Measurements from ENCODE around the gene SPNS1.
"Not testable (repeated sequence)": the region's sequence is repeated elsewhere in the genome, so short reads cannot be mapped to it uniquely, and the experiment has no call there.

SPNS1 gene

GRCh38 chr16:28951410-28951943, 23.1 kb upstream of the SPNS1 start:
- no peak for DNase-seq (ENCODE audit: low read depth, low spot score)

DNA sequence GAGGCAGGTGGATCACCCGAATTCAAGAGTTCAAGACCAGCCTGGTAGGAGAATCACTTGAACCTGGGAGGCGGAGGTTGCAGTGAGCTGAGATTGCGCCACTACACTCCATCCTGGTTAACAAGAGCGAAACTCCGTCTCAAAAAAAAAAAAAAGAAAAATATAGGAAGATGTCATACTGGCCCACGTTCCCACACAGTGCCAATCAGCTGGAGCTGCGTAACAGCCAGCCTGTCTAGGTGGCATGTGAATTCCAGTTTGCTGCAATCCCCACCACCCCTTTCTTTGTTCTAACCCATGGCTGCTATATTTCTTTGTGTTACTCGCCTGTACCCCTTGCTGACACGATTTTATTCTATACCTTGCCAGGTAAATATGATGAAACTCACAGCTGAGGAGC, 16.4 kb upstream of the SPNS1 start:
- no peak for DNase-seq (ENCODE audit: low read depth, low spot score)

DNA sequence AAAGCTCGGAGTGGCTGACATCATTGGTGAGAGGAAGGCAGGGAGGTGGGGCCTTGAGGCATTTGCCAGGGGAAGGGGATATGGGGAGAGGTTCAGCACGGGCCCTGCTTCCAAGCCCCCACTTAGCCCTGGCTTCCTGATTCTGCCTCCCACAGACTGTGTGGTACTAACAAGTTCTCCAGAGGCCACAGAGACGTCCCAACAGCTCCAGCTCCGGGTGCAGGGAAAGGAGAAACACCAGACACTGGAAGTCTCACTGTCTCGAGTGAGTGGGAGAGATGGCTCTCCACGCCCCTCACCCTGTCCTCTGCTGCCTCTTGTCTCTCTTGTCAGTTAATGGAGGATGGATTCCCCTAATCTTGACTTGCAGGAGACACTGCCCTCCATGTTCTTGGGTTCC, 15.7 kb upstream of the SPNS1 start:
- no peak for DNase-seq (ENCODE audit: low read depth, low spot score)

DNA sequence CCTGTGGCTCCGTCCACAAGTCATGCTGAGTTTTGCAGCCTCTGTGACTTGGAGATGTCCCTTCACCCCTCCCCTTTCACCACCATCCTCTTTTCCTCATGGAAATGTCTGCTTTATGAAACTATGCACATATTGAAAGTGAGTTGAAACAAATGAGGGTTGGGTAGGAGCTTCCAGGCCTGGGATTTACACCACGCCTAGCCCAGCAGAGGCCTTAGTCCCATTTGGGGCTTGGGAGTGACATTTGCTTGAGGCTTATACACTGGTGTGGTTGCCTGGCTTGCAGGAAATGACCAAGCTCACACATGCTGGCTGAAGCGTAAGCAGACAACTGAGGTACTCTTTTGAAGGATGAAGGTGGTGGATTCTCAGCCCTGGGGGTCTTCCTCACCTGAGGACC, 10.5 kb upstream of the SPNS1 start:
- no peak for DNase-seq (ENCODE audit: low read depth, low spot score)

DNA sequence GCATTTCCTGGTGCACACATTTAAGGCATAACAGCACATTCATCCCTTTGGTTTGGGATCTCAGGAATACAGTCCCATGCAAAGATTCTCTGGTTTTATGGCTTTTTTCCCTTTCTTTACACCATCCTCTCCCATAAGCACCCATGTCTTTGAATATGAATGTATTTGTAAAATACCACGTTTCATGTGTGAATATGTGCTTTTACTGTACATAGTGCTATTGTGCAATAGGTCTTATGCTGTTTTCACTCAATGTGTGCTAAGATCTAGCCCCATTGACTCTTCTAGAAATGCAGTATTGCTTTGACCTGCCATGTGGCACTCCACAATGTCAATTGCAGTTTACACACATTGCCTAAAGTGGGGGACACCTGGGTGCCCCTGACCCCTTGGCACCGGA, 10.1 kb upstream of the SPNS1 start:
- no peak for DNase-seq (ENCODE audit: low read depth, low spot score)

DNA sequence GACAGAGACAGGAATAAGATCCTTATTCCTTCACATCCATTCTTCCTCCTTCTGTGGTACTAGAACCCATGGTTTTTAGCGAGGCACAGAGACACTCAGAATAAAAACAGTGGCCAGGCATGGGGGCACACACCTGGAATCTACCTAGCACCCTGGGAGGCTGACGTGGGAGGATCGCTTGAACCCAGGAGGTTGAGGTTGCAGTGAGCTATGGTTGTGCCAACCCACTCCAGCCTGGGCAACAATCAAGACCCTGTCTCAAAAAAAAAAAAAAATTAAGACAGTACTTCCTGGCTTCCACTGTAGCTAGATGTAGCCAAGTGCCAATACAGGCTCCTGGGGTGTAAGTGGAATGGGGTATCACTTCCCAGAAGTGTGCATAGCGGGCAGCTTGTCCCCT, 7.4 kb upstream of the SPNS1 start:
- DNase-seq (ENCODE audit: low read depth, low spot score), result no peak

DNA sequence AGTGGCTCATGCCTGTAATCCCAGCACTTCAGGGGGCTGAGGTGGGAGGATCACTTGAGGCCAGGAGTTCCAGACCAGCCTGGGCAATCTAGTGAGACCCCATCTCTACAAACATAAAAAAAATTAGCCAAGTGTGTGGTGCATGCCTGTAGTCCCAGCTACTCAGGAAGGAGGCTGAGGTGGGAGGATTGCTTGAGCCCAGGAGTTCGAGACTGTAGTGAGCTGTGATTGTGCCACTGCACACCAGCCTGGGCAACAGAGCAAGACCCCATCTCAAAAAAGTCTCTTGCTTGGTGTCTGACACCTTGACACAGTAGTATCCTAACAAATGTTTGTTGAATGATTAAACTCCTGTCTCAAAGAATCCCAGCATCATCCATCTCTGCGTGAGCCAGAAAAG, 4.9 kb upstream of the SPNS1 start:
- not testable (repeated sequence) for DNase-seq (ENCODE audit: low read depth, low spot score)

DNA sequence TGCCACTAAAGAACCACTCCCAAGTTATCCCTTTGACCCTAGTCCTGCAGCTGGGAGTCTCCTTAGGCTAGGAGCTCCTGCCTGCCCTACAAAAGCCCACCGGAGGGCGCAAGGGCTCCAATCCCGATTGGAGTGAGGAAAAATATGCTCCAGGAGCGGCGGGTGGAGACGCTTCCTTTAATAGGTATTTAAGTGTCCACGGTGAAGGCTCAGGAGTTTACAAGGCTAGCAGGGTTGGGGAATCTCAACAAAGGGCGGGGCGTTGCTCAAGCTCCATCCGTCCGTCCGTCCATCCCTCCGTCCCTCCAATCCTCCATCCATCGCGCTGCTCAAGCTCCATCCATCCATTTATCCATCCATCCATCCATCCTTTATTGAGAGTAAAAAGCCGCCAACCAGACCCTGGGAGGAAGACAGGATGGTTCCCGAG, 556 bp upstream of the SPNS1 start:
- no peak for DNase-seq (ENCODE audit: low read depth, low spot score)

GRCh38 chr16:28975158-28975599, 601 bp downstream of the SPNS1 start:
- DNase-seq (ENCODE audit: low read depth, low spot score), result no peak

GRCh38 chr16:28977703-28978662, 3.4 kb downstream of the SPNS1 start:
- DNase-seq (ENCODE audit: low read depth, low spot score), result no peak

- not testable (repeated sequence) for DNase-seq (ENCODE audit: low read depth, low spot score)
Observed at GRCh38 chr16:28980330-28980729, 5.8 kb downstream of the SPNS1 start.

GRCh38 chr16:28980929-28981328, 6.4 kb downstream of the SPNS1 start:
- DNase-seq (ENCODE audit: low read depth, low spot score), result no peak

- DNase-seq (ENCODE audit: low read depth, low spot score), result no peak
Observed at GRCh38 chr16:28981517-28981916, 6.9 kb downstream of the SPNS1 start.

GRCh38 chr16:28982418-28982817, 7.8 kb downstream of the SPNS1 start:
- DNase-seq (ENCODE audit: low read depth, low spot score), result no peak

GRCh38 chr16:28982949-28983348, 8.4 kb downstream of the SPNS1 start:
- DNase-seq (ENCODE audit: low read depth, low spot score), result no peak

- no peak for DNase-seq (ENCODE audit: low read depth, low spot score)
Observed at GRCh38 chr16:28983644-28984043, 9.1 kb downstream of the SPNS1 start.

GRCh38 chr16:28984091-28984490, 9.5 kb downstream of the SPNS1 start:
- no peak for DNase-seq (ENCODE audit: low read depth, low spot score)

- DNase-seq (ENCODE audit: low read depth, low spot score), result no peak
Observed at GRCh38 chr16:28984619-28985135, 10.1 kb downstream of the SPNS1 start, which contains the start of gene LAT. Gene LAT, plus strand, starts transcription at chr16:28985052. Its CDS starts 366 bp downstream, at chr16:28985418.

GRCh38 chr16:28985211-28986041, 10.8 kb downstream of the SPNS1 start:
- DNase-seq (ENCODE audit: low read depth, low spot score), result no peak

DNA sequence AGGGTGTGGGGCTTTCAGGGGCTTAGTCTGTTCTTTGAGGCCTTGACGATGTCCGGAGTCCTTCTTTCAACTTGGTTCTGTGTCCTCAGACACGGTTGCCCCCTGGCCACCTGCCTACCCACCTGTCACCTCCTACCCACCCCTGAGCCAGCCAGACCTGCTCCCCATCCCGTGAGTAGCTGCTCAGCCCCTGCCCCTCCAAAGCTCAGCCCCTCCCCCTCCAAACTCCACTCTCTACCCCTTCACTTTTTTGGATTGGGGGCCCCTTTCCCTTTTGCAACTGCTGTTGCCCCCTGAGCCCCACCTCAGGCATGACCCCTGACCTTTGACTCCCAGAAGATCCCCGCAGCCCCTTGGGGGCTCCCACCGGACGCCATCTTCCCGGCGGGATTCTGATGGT, 11.5 kb downstream of the SPNS1 start:
- no peak for DNase-seq (ENCODE audit: low read depth, low spot score)

- no peak for DNase-seq (ENCODE audit: low read depth, low spot score)
Observed at GRCh38 chr16:28986492-28986891, 11.9 kb downstream of the SPNS1 start.

Data from iPS DF 19.7 (cell line).